Mammary epithelial cell (primary cell): ENCODE data around the gene SCYL1.

ENCODE experiments used
- CTCF ChIP-seq, 2 donors: IDR thresholded peaks in 1 of 2; conservative IDR thresholded peaks in 1 of 2; 2 replicates each; pipeline ENCODE4 v1.5.1; 2011 to 2012; ENCODE audit warnings: inconsistent platforms in 2 of 2, low read length in 2 of 2, mild to moderate bottlenecking in 2 of 2, control low read depth in 1 of 2, low read depth in 1 of 2; ENCODE audit not compliant: insufficient read depth in 1 of 2; ENCODE audit errors: extremely low read depth in 1 of 2
- EZH2 ChIP-seq: IDR thresholded peaks from 2 replicates; pipeline ENCODE4 v1.6.1; 2012; ENCODE audit warnings: low read length, inconsistent platforms, borderline replicate concordance

DNA sequence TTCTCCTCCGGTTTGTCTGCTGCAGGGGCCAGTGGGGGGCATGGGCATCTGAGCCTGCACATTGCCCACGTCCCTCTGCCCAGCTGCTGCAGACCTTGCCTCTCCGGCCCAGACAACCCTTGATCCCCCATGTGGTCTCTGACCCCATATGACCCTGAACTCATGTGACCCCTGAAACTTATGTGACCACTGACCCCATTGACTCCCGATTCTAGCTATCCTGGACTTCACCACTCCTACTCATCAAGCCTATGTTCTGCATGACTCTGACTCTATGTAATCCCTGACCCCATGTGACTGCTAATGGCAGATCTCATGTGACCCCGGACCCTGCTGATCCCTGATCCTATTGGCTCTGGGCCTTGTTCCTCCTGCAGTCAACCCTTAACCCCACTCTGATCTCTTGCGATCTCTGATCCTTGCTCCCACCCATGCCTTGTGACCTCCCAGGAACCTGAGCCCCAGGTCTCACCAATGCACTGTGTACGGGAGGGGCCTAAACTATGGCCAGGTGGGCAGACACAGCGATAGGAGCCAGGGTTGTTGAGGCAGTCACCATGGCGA lies 27.6 kb downstream of the SCYL1 start:
- TF ChIP-seq CTCF (conservative IDR thresholded peaks at IDR 0.05 in 1 of 2, IDR thresholded peaks at IDR 0.05 in 1 of 2; ENCODE audit: extremely low read depth in 1 of 2, insufficient read depth in 1 of 2, low read depth in 1 of 2, low read length in 2 of 2) (no peak), EZH2 (no peak)
